ENCODE measurements around the gene RAB40B. TPM values are rescaled to one million over a fixed set of nuclear protein-coding genes. Genes with fewer than 3 reads are reported as not detected.

The RAB40B gene
- polyA plus RNA-seq, 1 of the 3 experiments (the other 2 are of a cell fraction) = 20.7 TPM

GRCh38 chr17:82678265-82678891 lies 20.1 kb downstream of the RAB40B start:
- no peak overlapping the region for H3K9ac ChIP-seq

More at GRCh38 chr17:82678265-82678891, 20.1 kb downstream of the RAB40B start:
- WGBS (ENCODE audit: low lambda C conversion rate) = 85% methylated on average over 13 of the region's 14 CpGs
- ChIA-PET POLR2A (no interaction called here), CTCF (interaction anchor here (0.5 to 3.4 kb wide), 3 partner anchors 10 to 236 kb away, joined by 3 to 18 read pairs (median 3); no protein-coding TSS in a partner anchor)
- H3K79me2 ChIP-seq (ENCODE audit: insufficient read depth) = no peaks in the 10 kb centered on the region
- TF ChIP-seq SMC3 (IDR thresholded peaks at IDR 0.05; ENCODE audit: low read depth, low read length) (no peak), RCOR1 (IDR thresholded peaks at IDR 0.05; ENCODE audit: low read length) (no peak), CHD2 (IDR thresholded peaks at IDR 0.05; ENCODE audit: low read length, partially characterized antibody) (no peak), FOXJ3 (CRISPR knock-in tag; IDR thresholded peaks at IDR 0.05) (no peak), RAD21 (IDR thresholded peaks at IDR 0.05; ENCODE audit: low read length) (no peak), RFX5 (IDR thresholded peaks at IDR 0.05; ENCODE audit: low read length) (no peak), RXRA (IDR thresholded peaks at IDR 0.05; ENCODE audit: borderline replicate concordance, low read depth) (no peak), YY1 (IDR thresholded peaks at IDR 0.05; ENCODE audit: low read depth) (no peak), PBX3 (IDR thresholded peaks at IDR 0.05) (no peak), IRF3 (IDR thresholded peaks at IDR 0.05; ENCODE audit: low read depth, low read length) (no peak)
- TF ChIP-seq, protein P1, sequence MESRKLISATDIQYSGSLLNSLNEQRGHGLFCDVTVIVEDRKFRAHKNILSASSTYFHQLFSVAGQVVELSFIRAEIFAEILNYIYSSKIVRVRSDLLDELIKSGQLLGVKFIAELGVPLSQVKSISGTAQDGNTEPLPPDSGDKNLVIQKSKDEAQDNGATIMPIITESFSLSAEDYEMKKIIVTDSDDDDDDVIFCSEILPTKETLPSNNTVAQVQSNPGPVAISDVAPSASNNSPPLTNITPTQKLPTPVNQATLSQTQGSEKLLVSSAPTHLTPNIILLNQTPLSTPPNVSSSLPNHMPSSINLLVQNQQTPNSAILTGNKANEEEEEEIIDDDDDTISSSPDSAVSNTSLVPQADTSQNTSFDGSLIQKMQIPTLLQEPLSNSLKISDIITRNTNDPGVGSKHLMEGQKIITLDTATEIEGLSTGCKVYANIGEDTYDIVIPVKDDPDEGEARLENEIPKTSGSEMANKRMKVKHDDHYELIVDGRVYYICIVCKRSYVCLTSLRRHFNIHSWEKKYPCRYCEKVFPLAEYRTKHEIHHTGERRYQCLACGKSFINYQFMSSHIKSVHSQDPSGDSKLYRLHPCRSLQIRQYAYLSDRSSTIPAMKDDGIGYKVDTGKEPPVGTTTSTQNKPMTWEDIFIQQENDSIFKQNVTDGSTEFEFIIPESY (IDR thresholded peaks at IDR 0.05; ENCODE audit: borderline replicate concordance, low read depth) = no peak
- no peak overlapping the region for H3K4me2 ChIP-seq
- H3K9me3 ChIP-seq = peaks cover 6% of the 10 kb centered on the region
- DNase-seq = no peak
- H4K20me1 ChIP-seq (ENCODE audit: insufficient read depth) = no peaks in the 10 kb centered on the region
- H3K36me3 ChIP-seq (replicated peaks in 1 of 2; ENCODE audit: control insufficient read depth in 1 of 2, insufficient read depth in 2 of 2, low read length in 1 of 2) = no peaks in the 10 kb centered on the region
- H3K27me3 ChIP-seq (ENCODE audit: insufficient read depth) = no peaks in the 10 kb centered on the region
- H3K4me1 ChIP-seq (ENCODE audit: control insufficient read depth in 1 of 2, insufficient read depth in 2 of 2, low read depth in 1 of 2, low read length in 1 of 2) = no peaks in the 10 kb centered on the region
- no peaks in the 10 kb centered on the region for H3F3A ChIP-seq (replicated peaks; ENCODE audit: insufficient read depth)
- no peak overlapping the region for H3K4me3 ChIP-seq (ENCODE audit: low read depth in 2 of 2, low read length in 1 of 2)
- H3K27ac ChIP-seq (ENCODE audit: low read depth in 2 of 2, low read length in 1 of 2) = no peak overlapping the region
- H3K9me2 ChIP-seq = no peaks in the 10 kb centered on the region
- no peak overlapping the region for H2AFZ ChIP-seq (ENCODE audit: low read depth)
